ENCODE data around the gene F2. TPM values are rescaled to one million over a fixed set of nuclear protein-coding genes. Genes with fewer than 3 reads are reported as not detected.

The F2 gene
- total RNA-seq, 1 experiment from 2014 or later, result 0.47 TPM

DNA sequence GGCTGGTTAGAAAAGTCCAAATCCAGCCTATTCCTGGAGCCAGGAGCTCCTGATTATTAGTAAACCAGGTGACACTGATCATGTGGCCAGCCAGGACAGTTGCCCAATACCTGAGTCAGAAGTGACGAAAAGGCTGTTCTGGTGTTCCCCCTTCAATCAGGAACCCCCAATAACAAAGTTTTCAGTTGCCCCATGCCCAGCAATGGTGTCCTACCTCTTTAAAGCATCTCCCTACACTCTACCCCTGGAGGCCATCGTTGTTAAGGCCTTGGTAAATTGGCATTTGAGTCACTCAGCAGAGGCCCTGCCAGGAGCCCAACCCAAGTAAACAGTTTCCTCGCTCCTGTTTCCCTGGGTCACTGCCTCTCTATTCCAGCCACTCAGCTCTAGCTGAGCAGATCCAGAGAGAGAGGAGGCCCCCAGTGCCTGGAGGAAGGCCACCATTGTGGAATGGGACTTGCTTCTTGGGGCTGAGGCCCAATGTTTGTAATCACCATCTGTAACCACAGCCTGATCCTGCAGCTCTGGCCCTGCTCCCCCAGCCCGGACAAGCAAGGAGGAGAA is 43.6 kb upstream of the F2 start:
- Histone ChIP-seq H4K20me1 (ENCODE audit: insufficient read depth) (no peaks in the 10 kb centered on the region), H3K9me2 (ENCODE audit: insufficient read depth) (no peaks in the 10 kb centered on the region), H3K79me2 (ENCODE audit: insufficient read depth, low read length) (no peaks in the 10 kb centered on the region), H3K9me3 (ENCODE audit: control insufficient read depth in 1 of 2, insufficient read depth in 1 of 2, low read depth in 1 of 2, low read length in 2 of 2) (no peaks in the 10 kb centered on the region), H3K4me2 (ENCODE audit: low read length) (no peak overlapping the region), H3K27me3 (ENCODE audit: insufficient read depth, low read length) (no peaks in the 10 kb centered on the region), H3K4me1 (ENCODE audit: control insufficient read depth in 1 of 2, insufficient read depth in 2 of 2, low read length in 2 of 2) (peaks cover 0 to 4% of the 10 kb centered on the region in 2 experiments; a peak in 1 of 4 replicates), H3K36me3 (ENCODE audit: control insufficient read depth in 1 of 2, insufficient read depth in 2 of 2, low read length in 2 of 2) (peaks cover 4 to 10% of the 10 kb centered on the region in 2 experiments; a peak in 3 of 4 replicates), H3K27ac (ENCODE audit: low read depth, low read length) (no peak overlapping the region), H3K4me3 (replicated peaks in 1 of 2; ENCODE audit: low read depth in 1 of 2, low read length in 2 of 2) (no peak overlapping the region), H3K9ac (ENCODE audit: low read length) (no peak overlapping the region), H2AFZ (ENCODE audit: low read depth, low read length, poor library complexity, severe bottlenecking) (no peak overlapping the region)
- DNase-seq (ENCODE audit: low read depth, low spot score) (no peak), ATAC-seq (peak; percentile 29)
- CTCF ChIA-PET, result no interaction called here
- 0 out of 2 replicates have a peak, but pooled peaks have one; percentile 16 for TF ChIP-seq CEBPB (IDR thresholded peaks at IDR 0.05; ENCODE audit: low read depth)
- TF ChIP-seq, protein P1, sequence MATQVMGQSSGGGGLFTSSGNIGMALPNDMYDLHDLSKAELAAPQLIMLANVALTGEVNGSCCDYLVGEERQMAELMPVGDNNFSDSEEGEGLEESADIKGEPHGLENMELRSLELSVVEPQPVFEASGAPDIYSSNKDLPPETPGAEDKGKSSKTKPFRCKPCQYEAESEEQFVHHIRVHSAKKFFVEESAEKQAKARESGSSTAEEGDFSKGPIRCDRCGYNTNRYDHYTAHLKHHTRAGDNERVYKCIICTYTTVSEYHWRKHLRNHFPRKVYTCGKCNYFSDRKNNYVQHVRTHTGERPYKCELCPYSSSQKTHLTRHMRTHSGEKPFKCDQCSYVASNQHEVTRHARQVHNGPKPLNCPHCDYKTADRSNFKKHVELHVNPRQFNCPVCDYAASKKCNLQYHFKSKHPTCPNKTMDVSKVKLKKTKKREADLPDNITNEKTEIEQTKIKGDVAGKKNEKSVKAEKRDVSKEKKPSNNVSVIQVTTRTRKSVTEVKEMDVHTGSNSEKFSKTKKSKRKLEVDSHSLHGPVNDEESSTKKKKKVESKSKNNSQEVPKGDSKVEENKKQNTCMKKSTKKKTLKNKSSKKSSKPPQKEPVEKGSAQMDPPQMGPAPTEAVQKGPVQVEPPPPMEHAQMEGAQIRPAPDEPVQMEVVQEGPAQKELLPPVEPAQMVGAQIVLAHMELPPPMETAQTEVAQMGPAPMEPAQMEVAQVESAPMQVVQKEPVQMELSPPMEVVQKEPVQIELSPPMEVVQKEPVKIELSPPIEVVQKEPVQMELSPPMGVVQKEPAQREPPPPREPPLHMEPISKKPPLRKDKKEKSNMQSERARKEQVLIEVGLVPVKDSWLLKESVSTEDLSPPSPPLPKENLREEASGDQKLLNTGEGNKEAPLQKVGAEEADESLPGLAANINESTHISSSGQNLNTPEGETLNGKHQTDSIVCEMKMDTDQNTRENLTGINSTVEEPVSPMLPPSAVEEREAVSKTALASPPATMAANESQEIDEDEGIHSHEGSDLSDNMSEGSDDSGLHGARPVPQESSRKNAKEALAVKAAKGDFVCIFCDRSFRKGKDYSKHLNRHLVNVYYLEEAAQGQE (IDR thresholded peaks at IDR 0.05; ENCODE audit: low read depth), result no peak
- no peak for TF ChIP-seq ZNF274 (IDR thresholded peaks at IDR 0.05; ENCODE audit: low read depth, low read length)
- TF ChIP-seq, protein P2, sequence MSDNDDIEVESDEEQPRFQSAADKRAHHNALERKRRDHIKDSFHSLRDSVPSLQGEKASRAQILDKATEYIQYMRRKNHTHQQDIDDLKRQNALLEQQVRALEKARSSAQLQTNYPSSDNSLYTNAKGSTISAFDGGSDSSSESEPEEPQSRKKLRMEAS (IDR thresholded peaks at IDR 0.05), result no peak
- no TSS peak for BruUV-seq (replicated peaks)
- POLR2A ChIA-PET, result no interaction called here
- RAD21 ChIA-PET (ENCODE audit: low non-redundant PET in 1 of 2, low total read pairs in 2 of 2, uncharacterized antibody in 2 of 2, unreplicated experiment in 2 of 2), result no interaction called here
- intact Hi-C loops (cut with micrococcal nuclease), result no loop called here

DNA sequence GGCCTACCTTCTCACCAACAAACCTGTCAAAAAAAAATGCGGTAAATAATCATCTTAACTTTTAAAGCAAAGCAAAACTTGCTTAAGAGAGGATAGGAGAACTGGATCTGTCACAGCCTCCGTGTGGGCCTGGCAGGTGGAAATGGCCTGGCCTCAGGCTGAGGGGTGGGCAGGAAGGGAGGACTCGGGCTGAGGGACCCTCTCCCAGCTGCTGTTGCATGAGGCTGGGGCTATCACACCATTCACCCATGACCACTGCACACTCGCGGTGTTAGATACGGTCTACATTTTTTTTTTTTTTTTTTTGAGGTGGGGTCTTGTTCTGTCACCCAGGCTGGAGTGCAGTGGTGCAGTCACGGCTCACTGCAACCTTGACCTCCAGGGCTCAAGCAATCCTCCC is 43.1 kb upstream of the F2 start:
- Histone ChIP-seq H3K9me3 (ENCODE audit: control insufficient read depth in 1 of 2, insufficient read depth in 1 of 2, low read depth in 1 of 2, low read length in 2 of 2) (no peaks in the 10 kb centered on the region), H3K79me2 (ENCODE audit: insufficient read depth, low read length) (no peaks in the 10 kb centered on the region), H3K9ac (ENCODE audit: low read length) (no peak overlapping the region), H3K36me3 (ENCODE audit: control insufficient read depth in 1 of 2, insufficient read depth in 2 of 2, low read length in 2 of 2) (peaks cover 4 to 5% of the 10 kb centered on the region in 2 experiments; a peak in 3 of 4 replicates), H3K4me3 (replicated peaks in 1 of 2; ENCODE audit: low read depth in 1 of 2, low read length in 2 of 2) (no peak overlapping the region), H3K27me3 (ENCODE audit: insufficient read depth, low read length) (no peaks in the 10 kb centered on the region), H3K4me1 (ENCODE audit: control insufficient read depth in 1 of 2, insufficient read depth in 2 of 2, low read length in 2 of 2) (peaks cover 0 to 4% of the 10 kb centered on the region in 2 experiments; a peak in 1 of 4 replicates), H2AFZ (ENCODE audit: low read depth, low read length, poor library complexity, severe bottlenecking) (no peak overlapping the region), H3K27ac (ENCODE audit: low read depth, low read length) (no peak overlapping the region), H4K20me1 (ENCODE audit: insufficient read depth) (no peaks in the 10 kb centered on the region), H3K4me2 (ENCODE audit: low read length) (no peak overlapping the region), H3K9me2 (ENCODE audit: insufficient read depth) (no peaks in the 10 kb centered on the region)
- RAD21 ChIA-PET (ENCODE audit: low non-redundant PET in 1 of 2, low total read pairs in 2 of 2, uncharacterized antibody in 2 of 2, unreplicated experiment in 2 of 2), result no interaction called here
- no TSS peak for BruUV-seq (replicated peaks)
- TF ChIP-seq EGR1 (IDR thresholded peaks at IDR 0.05; ENCODE audit: low read depth) (no peak), EZH2phosphoT487 (IDR thresholded peaks at IDR 0.05; ENCODE audit: borderline replicate concordance) (no peak)
- TF ChIP-seq, protein P2 (IDR thresholded peaks at IDR 0.05), result no peak
- intact Hi-C loops (cut with micrococcal nuclease), result no loop called here
- ATAC-seq, result no peak
- POLR2A ChIA-PET, result no interaction called here
- DNase-seq (ENCODE audit: low read depth, low spot score), result no peak
- CTCF ChIA-PET, result no interaction called here
